ENCODE results near the gene NCK2.

Gene NCK2

GRCh38 chr2:105928563-105928962 lies 183.9 kb downstream of the NCK2 start:
- TF ChIP-seq, protein P1, sequence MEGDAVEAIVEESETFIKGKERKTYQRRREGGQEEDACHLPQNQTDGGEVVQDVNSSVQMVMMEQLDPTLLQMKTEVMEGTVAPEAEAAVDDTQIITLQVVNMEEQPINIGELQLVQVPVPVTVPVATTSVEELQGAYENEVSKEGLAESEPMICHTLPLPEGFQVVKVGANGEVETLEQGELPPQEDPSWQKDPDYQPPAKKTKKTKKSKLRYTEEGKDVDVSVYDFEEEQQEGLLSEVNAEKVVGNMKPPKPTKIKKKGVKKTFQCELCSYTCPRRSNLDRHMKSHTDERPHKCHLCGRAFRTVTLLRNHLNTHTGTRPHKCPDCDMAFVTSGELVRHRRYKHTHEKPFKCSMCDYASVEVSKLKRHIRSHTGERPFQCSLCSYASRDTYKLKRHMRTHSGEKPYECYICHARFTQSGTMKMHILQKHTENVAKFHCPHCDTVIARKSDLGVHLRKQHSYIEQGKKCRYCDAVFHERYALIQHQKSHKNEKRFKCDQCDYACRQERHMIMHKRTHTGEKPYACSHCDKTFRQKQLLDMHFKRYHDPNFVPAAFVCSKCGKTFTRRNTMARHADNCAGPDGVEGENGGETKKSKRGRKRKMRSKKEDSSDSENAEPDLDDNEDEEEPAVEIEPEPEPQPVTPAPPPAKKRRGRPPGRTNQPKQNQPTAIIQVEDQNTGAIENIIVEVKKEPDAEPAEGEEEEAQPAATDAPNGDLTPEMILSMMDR (IDR thresholded peaks at IDR 0.05; ENCODE audit: low read length), result no peak
- no peak for TF ChIP-seq EZH2phosphoT487 (IDR thresholded peaks at IDR 0.05; ENCODE audit: low read length)
- no peak for TF ChIP-seq EZH2 (optimal IDR thresholded peaks at IDR 0.05; ENCODE audit: low read depth, low read length)
- H2AFZ ChIP-seq (ENCODE audit: low read length), result no peak overlapping the region
- no peaks in the 10 kb centered on the region for H3K79me2 ChIP-seq (ENCODE audit: low read length)
- H3K36me3 ChIP-seq (replicated peaks; ENCODE audit: insufficient read depth, low read length), result no peaks in the 10 kb centered on the region
- no peaks in the 10 kb centered on the region for H4K20me1 ChIP-seq (ENCODE audit: insufficient read depth, low read length)
- no peaks in the 10 kb centered on the region for H3K9me3 ChIP-seq (replicated peaks; ENCODE audit: insufficient read depth, low read length)
- no peaks in the 10 kb centered on the region for H3F3A ChIP-seq (ENCODE audit: insufficient read depth, low read length)
- no peak overlapping the region for H3K4me2 ChIP-seq (ENCODE audit: low read depth, low read length)
- no peaks in the 10 kb centered on the region for H3K27me3 ChIP-seq (replicated peaks; ENCODE audit: insufficient read depth, low read length)
- H3K9me2 ChIP-seq (replicated peaks; ENCODE audit: insufficient read depth, low read length), result no peaks in the 10 kb centered on the region
- H3K27ac ChIP-seq (ENCODE audit: low read length), result no peak overlapping the region
- no peak for DNase-seq
- no peak overlapping the region for H3K4me3 ChIP-seq (ENCODE audit: low read length)
- peaks cover 10% of the 10 kb centered on the region for H3K4me1 ChIP-seq (ENCODE audit: low read length)
- H3K9ac ChIP-seq (ENCODE audit: low read length), result no peak overlapping the region

GRCh38 chr2:105929516-105929915 lies 184.8 kb downstream of the NCK2 start:
- Histone ChIP-seq H3K27ac (ENCODE audit: low read length) (no peak overlapping the region), H3K9ac (ENCODE audit: low read length) (no peak overlapping the region), H3K4me3 (ENCODE audit: low read length) (no peak overlapping the region), H3K36me3 (replicated peaks; ENCODE audit: insufficient read depth, low read length) (no peaks in the 10 kb centered on the region), H3K79me2 (ENCODE audit: low read length) (no peaks in the 10 kb centered on the region), H2AFZ (ENCODE audit: low read length) (no peak overlapping the region), H3K4me2 (ENCODE audit: low read depth, low read length) (no peak overlapping the region), H3K9me2 (replicated peaks; ENCODE audit: insufficient read depth, low read length) (no peaks in the 10 kb centered on the region), H3K9me3 (replicated peaks; ENCODE audit: insufficient read depth, low read length) (no peaks in the 10 kb centered on the region), H4K20me1 (ENCODE audit: insufficient read depth, low read length) (no peaks in the 10 kb centered on the region), H3K4me1 (ENCODE audit: low read length) (peaks cover 10% of the 10 kb centered on the region), H3K27me3 (replicated peaks; ENCODE audit: insufficient read depth, low read length) (no peaks in the 10 kb centered on the region), H3F3A (ENCODE audit: insufficient read depth, low read length) (no peaks in the 10 kb centered on the region)
- TF ChIP-seq, protein P1 (IDR thresholded peaks at IDR 0.05; ENCODE audit: low read length), result no peak
- TF ChIP-seq EZH2phosphoT487 (IDR thresholded peaks at IDR 0.05; ENCODE audit: low read length), result no peak
- TF ChIP-seq EZH2 (optimal IDR thresholded peaks at IDR 0.05; ENCODE audit: low read depth, low read length), result no peak
- no peak for DNase-seq

- H3K27ac ChIP-seq (ENCODE audit: low read length), result no peak overlapping the region
- H3K9me2 ChIP-seq (replicated peaks; ENCODE audit: insufficient read depth, low read length), result no peaks in the 10 kb centered on the region
- H3K9ac ChIP-seq (ENCODE audit: low read length), result no peak overlapping the region
- H2AFZ ChIP-seq (ENCODE audit: low read length), result no peak overlapping the region
- H3K9me3 ChIP-seq (replicated peaks; ENCODE audit: insufficient read depth, low read length), result no peaks in the 10 kb centered on the region
- TF ChIP-seq, protein P1 (IDR thresholded peaks at IDR 0.05; ENCODE audit: low read length), result no peak
- TF ChIP-seq EZH2 (optimal IDR thresholded peaks at IDR 0.05; ENCODE audit: low read depth, low read length), result no peak
- no peak for TF ChIP-seq EZH2phosphoT487 (IDR thresholded peaks at IDR 0.05; ENCODE audit: low read length)
- no peaks in the 10 kb centered on the region for H3K27me3 ChIP-seq (replicated peaks; ENCODE audit: insufficient read depth, low read length)
- H4K20me1 ChIP-seq (ENCODE audit: insufficient read depth, low read length), result no peaks in the 10 kb centered on the region
- no peak for DNase-seq
- H3F3A ChIP-seq (ENCODE audit: insufficient read depth, low read length), result no peaks in the 10 kb centered on the region
- H3K4me2 ChIP-seq (ENCODE audit: low read depth, low read length), result no peak overlapping the region
- no peak overlapping the region for H3K4me3 ChIP-seq (ENCODE audit: low read length)
- no peaks in the 10 kb centered on the region for H3K36me3 ChIP-seq (replicated peaks; ENCODE audit: insufficient read depth, low read length)
- H3K4me1 ChIP-seq (ENCODE audit: low read length), result peaks cover under 1% of the 10 kb centered on the region
- no peaks in the 10 kb centered on the region for H3K79me2 ChIP-seq (ENCODE audit: low read length)
These were observed 187.9 kb downstream of the NCK2 start for GRCh38 chr2:105932582-105932981.

Data from MM.1S (cell line).